SJSA1 (cell line): Measurements from ENCODE around the gene RPS6KA2. TPM values are rescaled to one million over a fixed set of nuclear protein-coding genes. Genes with fewer than 3 reads are reported as not detected.
A peak's percentile ranks its signal among the peaks of the same experiment; 100 is the strongest.
"Not testable (repeated sequence)": the region's sequence is repeated elsewhere in the genome, so short reads cannot be mapped to it uniquely, and the experiment has no call there.

Experiments used
- DNase-seq, 2 experiments: peaks; one replicate each; pipeline ENCODE4 v3.0.0-alpha.2; 2015 to 2020; ENCODE audit warnings: low spot score in 2 of 2, low read depth in 1 of 2
- H3K27ac ChIP-seq: fragments of 250-450 bp; sonication (Bioruptor Pico); 2 replicates; pipeline ENCODE4 v1.5.1; 2020; ENCODE audit warnings: mild to moderate bottlenecking, moderate library complexity
- H3K27me3 ChIP-seq: fragments of 250-450 bp; sonication (Bioruptor Pico); replicated peaks from 2 replicates; pipeline ENCODE4 v1.5.1; 2020; ENCODE audit warnings: mild to moderate bottlenecking, moderate library complexity
- H3K36me3 ChIP-seq: fragments of 250-450 bp; sonication (Bioruptor Pico); 2 replicates; pipeline ENCODE4 v1.5.1; 2020; ENCODE audit warnings: mild to moderate bottlenecking
- H3K4me1 ChIP-seq: fragments of 250-450 bp; sonication (Bioruptor Pico); replicated peaks from 2 replicates; pipeline ENCODE4 v1.6.1; 2021; ENCODE audit warnings: mild to moderate bottlenecking
- H3K4me3 ChIP-seq: fragments of 250-450 bp; sonication (Bioruptor Pico); 2 replicates; pipeline ENCODE4 v1.5.1; 2020; ENCODE audit warnings: mild to moderate bottlenecking
- H3K9me3 ChIP-seq: fragments of 250-450 bp; sonication (Bioruptor Pico); replicated peaks from 2 replicates; pipeline ENCODE4 v1.5.1; 2020; ENCODE audit warnings: mild to moderate bottlenecking
- total RNA-seq: library from RNA; depleted of rRNA; stranded (reverse); fragments of >200 nt; shearing (Covaris generic); gene quantifications from 2 replicates; pipeline ENCODE4 v1.2.3, GENCODE V29; 2014

RPS6KA2 gene
- total RNA-seq, 1 experiment from 2014 or later = 16.2 TPM

GRCh38 chr6:166395351-166395750 lies 231.7 kb downstream of the RPS6KA2 start:
- Histone ChIP-seq H3K27me3 (0 out of 2 replicates have a peak, but pooled peaks cover 4% of the 10 kb centered on the region), H3K4me3 (no peak overlapping the region), H3K27ac (no peak overlapping the region), H3K4me1 (no peaks in the 10 kb centered on the region), H3K36me3 (no peaks in the 10 kb centered on the region), H3K9me3 (no peaks in the 10 kb centered on the region)
- DNase-seq = no peak

GRCh38 chr6:166394036-166394892 lies 232.8 kb downstream of the RPS6KA2 start:
- no peak for DNase-seq

GRCh38 chr6:166393535-166393823 lies 233.6 kb downstream of the RPS6KA2 start:
- H3K9me3 ChIP-seq = no peaks in the 10 kb centered on the region
- no peak overlapping the region for H3K27ac ChIP-seq
- H3K4me1 ChIP-seq = no peaks in the 10 kb centered on the region
- no peak overlapping the region for H3K4me3 ChIP-seq
- no peaks in the 10 kb centered on the region for H3K36me3 ChIP-seq
- DNase-seq = no peak
- H3K27me3 ChIP-seq = 0 out of 2 replicates have a peak, but pooled peaks cover 4% of the 10 kb centered on the region

More at GRCh38 chr6:166394036-166394892, 232.8 kb downstream of the RPS6KA2 start:
- Histone ChIP-seq H3K27me3 (0 out of 2 replicates have a peak, but pooled peaks cover 4% of the 10 kb centered on the region), H3K4me1 (no peaks in the 10 kb centered on the region), H3K9me3 (no peaks in the 10 kb centered on the region), H3K36me3 (no peaks in the 10 kb centered on the region), H3K27ac (no peak overlapping the region), H3K4me3 (no peak overlapping the region)

GRCh38 chr6:166392755-166393534 lies 234.1 kb downstream of the RPS6KA2 start:
- H3K9me3 ChIP-seq, H3K27ac ChIP-seq, H3K4me1 ChIP-seq, H3K4me3 ChIP-seq, H3K36me3 ChIP-seq, H3K27me3 ChIP-seq, DNase-seq: not testable (repeated sequence)

- H3K4me3 ChIP-seq = no peak overlapping the region
- 0 out of 2 replicates have a peak, but pooled peaks cover 4% of the 10 kb centered on the region for H3K27me3 ChIP-seq
- H3K4me1 ChIP-seq = no peaks in the 10 kb centered on the region
- no peak overlapping the region for H3K27ac ChIP-seq
- no peaks in the 10 kb centered on the region for H3K36me3 ChIP-seq
- DNase-seq = no peak
- H3K9me3 ChIP-seq = no peaks in the 10 kb centered on the region
Observed at GRCh38 chr6:166389119-166389518, 237.9 kb downstream of the RPS6KA2 start.

- Histone ChIP-seq H3K27me3 (no peaks in the 10 kb centered on the region), H3K36me3 (peaks cover 2% of the 10 kb centered on the region), H3K27ac (no peak overlapping the region), H3K4me1 (no peaks in the 10 kb centered on the region), H3K9me3 (no peaks in the 10 kb centered on the region), H3K4me3 (no peak overlapping the region)
- no peak for DNase-seq
Observed at GRCh38 chr6:166388290-166389004, 238.6 kb downstream of the RPS6KA2 start.

- DNase-seq = no peak
- H3K36me3 ChIP-seq = peaks cover 6% of the 10 kb centered on the region
- no peak overlapping the region for H3K27ac ChIP-seq
- no peaks in the 10 kb centered on the region for H3K4me1 ChIP-seq
- H3K9me3 ChIP-seq = no peaks in the 10 kb centered on the region
- no peaks in the 10 kb centered on the region for H3K27me3 ChIP-seq
- no peak overlapping the region for H3K4me3 ChIP-seq
Observed at GRCh38 chr6:166387642-166388289, 239.3 kb downstream of the RPS6KA2 start.

GRCh38 chr6:166387098-166387497 lies 240.0 kb downstream of the RPS6KA2 start:
- H3K9me3 ChIP-seq = not testable (repeated sequence)

GRCh38 chr6:166386111-166386510 lies 240.9 kb downstream of the RPS6KA2 start:
- H3K36me3 ChIP-seq = peaks cover 6% of the 10 kb centered on the region
- H3K9me3 ChIP-seq = no peaks in the 10 kb centered on the region
- no peak overlapping the region for H3K4me3 ChIP-seq
- H3K4me1 ChIP-seq = no peaks in the 10 kb centered on the region; the same call in 1 of the 2 replicates
- no peak overlapping the region for H3K27ac ChIP-seq
- no peak for DNase-seq
- no peaks in the 10 kb centered on the region for H3K27me3 ChIP-seq

More at GRCh38 chr6:166387098-166387497, 240.0 kb downstream of the RPS6KA2 start:
- not testable (repeated sequence) for DNase-seq, H3K27ac ChIP-seq, H3K27me3 ChIP-seq, H3K36me3 ChIP-seq, H3K4me3 ChIP-seq, H3K4me1 ChIP-seq

- Histone ChIP-seq H3K27ac (peak overlapping the region; percentile 78), H3K4me3 (peak overlapping the region; percentile 89)
- DNase-seq, H3K4me1 ChIP-seq, H3K9me3 ChIP-seq, H3K27me3 ChIP-seq, H3K36me3 ChIP-seq: not testable (repeated sequence)
Observed at GRCh38 chr6:166383802-166384363, 243.2 kb downstream of the RPS6KA2 start.

- H3K4me3 ChIP-seq = peak within 1 kb of the TSS; percentile 89
- DNase-seq = peak; percentile 96 to 98
- H3K4me1 ChIP-seq = no peaks in the 10 kb centered on the region; the same call in 1 of the 2 replicates
- no peaks in the 10 kb centered on the region for H3K27me3 ChIP-seq
- no peaks in the 10 kb centered on the region for H3K9me3 ChIP-seq
- H3K27ac ChIP-seq = peak within 1 kb of the TSS; percentile 78
- peaks cover 6% of the 10 kb centered on the region for H3K36me3 ChIP-seq
Observed at GRCh38 chr6:166382933-166383801, 243.9 kb downstream of the RPS6KA2 start, which contains the start of gene MPC1. Gene MPC1, minus strand, starts transcription at chr6:166382940. Its CDS starts 64 bp downstream, at chr6:166382876.

- no peaks in the 10 kb centered on the region for H3K27me3 ChIP-seq
- no peaks in the 10 kb centered on the region for H3K9me3 ChIP-seq
- H3K4me3 ChIP-seq = peak overlapping the region; percentile 89
- DNase-seq = no peak
- no peak overlapping the region for H3K27ac ChIP-seq
- H3K36me3 ChIP-seq = peaks cover 6% of the 10 kb centered on the region
- H3K4me1 ChIP-seq = no peaks in the 10 kb centered on the region; the same call in 1 of the 2 replicates
Observed at GRCh38 chr6:166382500-166382932, 244.5 kb downstream of the RPS6KA2 start.
